ENCODE measurements around the gene USP40.

Gene USP40

GRCh38 chr2:233476063-233476410 is 90.5 kb downstream of the USP40 start:
- DNase-seq (ENCODE audit: low read depth in 2 of 2) = no peak

GRCh38 chr2:233474308-233475160 is 92.0 kb downstream of the USP40 start:
- DNase-seq (ENCODE audit: low read depth in 2 of 2) = no peak

- no peak for DNase-seq (ENCODE audit: low read depth in 2 of 2)
Measured at GRCh38 chr2:233473878-233474277, 92.7 kb downstream of the USP40 start.

- DNase-seq (ENCODE audit: low read depth in 2 of 2) = no peak
Measured at GRCh38 chr2:233473386-233473791, 93.2 kb downstream of the USP40 start.

GRCh38 chr2:233471291-233472035 is 95.1 kb downstream of the USP40 start:
- no peak for DNase-seq (ENCODE audit: low read depth in 2 of 2)

- DNase-seq (ENCODE audit: low read depth in 2 of 2) = no peak
Measured at GRCh38 chr2:233470839-233471238, 95.7 kb downstream of the USP40 start.

GRCh38 chr2:233470011-233470687 is 96.4 kb downstream of the USP40 start:
- DNase-seq (ENCODE audit: low read depth in 2 of 2) = no peak

- DNase-seq (ENCODE audit: low read depth in 2 of 2) = no peak
Measured at GRCh38 chr2:233469261-233470010, 97.1 kb downstream of the USP40 start.

- no peak for DNase-seq (ENCODE audit: low read depth in 2 of 2)
Measured at GRCh38 chr2:233468741-233469110, 97.9 kb downstream of the USP40 start.

- DNase-seq (ENCODE audit: low read depth in 2 of 2) = no peak
Measured at GRCh38 chr2:233468047-233468740, 98.4 kb downstream of the USP40 start.

- DNase-seq (ENCODE audit: low read depth in 2 of 2) = no peak
Measured at GRCh38 chr2:233466991-233467603, 99.5 kb downstream of the USP40 start.

GRCh38 chr2:233464531-233465240 is 101.9 kb downstream of the USP40 start:
- DNase-seq (ENCODE audit: low read depth in 2 of 2) = no peak

GRCh38 chr2:233464056-233464455 is 102.5 kb downstream of the USP40 start:
- DNase-seq (ENCODE audit: low read depth in 2 of 2) = no peak

- no peak for DNase-seq (ENCODE audit: low read depth in 2 of 2)
Measured at GRCh38 chr2:233463586-233463985, 103.0 kb downstream of the USP40 start.

GRCh38 chr2:233462826-233463470 is 103.6 kb downstream of the USP40 start:
- DNase-seq (ENCODE audit: low read depth in 2 of 2) = no peak

GRCh38 chr2:233462202-233462785 is 104.3 kb downstream of the USP40 start:
- no peak for DNase-seq (ENCODE audit: low read depth in 2 of 2)

- no peak for DNase-seq (ENCODE audit: low read depth in 2 of 2)
Measured at GRCh38 chr2:233461481-233461891, 105.1 kb downstream of the USP40 start.

- no peak for DNase-seq (ENCODE audit: low read depth in 2 of 2)
Measured at GRCh38 chr2:233460726-233461441, 105.7 kb downstream of the USP40 start.

- no peak for DNase-seq (ENCODE audit: low read depth in 2 of 2)
Measured at GRCh38 chr2:233459426-233459825, 107.2 kb downstream of the USP40 start.

All from stimulated activated CD8-positive, alpha-beta memory T cell treated with anti-CD3 and anti-CD28 coated beads, Interleukin-15, amount 100 ng/mL, for 48 hours (primary cell).